ENCODE results near the gene KCNAB1.

Gene KCNAB1

DNA sequence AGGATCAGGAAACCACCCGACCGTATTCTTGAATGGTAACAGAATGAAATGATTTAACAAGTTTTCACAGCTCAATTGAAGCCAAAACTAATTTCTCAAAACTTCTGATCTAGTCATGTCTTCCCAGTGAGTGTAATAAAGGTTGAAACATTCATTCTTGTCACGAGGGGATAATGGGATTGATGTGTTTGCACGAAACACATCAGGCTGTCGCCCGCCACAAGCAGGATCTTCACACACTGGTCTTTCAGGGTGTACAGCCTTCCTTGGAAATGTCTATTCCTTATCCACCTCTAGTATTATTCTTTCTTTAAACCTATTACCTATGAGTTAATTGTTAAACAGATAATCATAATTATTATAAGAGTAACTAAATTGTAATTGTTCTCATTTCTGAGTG lies 94.3 kb downstream of the KCNAB1 start:
- H3K36me3 ChIP-seq = no peaks in the 10 kb centered on the region
- H3K4me1 ChIP-seq = peaks cover 0 to 82% (median 4%) of the 10 kb centered on the region in 4 donors
- H3K27me3 ChIP-seq = no peaks in the 10 kb centered on the region
- H3K4me3 ChIP-seq = no peak overlapping the region
- no peak for DNase-seq
- TF ChIP-seq, protein P1, sequence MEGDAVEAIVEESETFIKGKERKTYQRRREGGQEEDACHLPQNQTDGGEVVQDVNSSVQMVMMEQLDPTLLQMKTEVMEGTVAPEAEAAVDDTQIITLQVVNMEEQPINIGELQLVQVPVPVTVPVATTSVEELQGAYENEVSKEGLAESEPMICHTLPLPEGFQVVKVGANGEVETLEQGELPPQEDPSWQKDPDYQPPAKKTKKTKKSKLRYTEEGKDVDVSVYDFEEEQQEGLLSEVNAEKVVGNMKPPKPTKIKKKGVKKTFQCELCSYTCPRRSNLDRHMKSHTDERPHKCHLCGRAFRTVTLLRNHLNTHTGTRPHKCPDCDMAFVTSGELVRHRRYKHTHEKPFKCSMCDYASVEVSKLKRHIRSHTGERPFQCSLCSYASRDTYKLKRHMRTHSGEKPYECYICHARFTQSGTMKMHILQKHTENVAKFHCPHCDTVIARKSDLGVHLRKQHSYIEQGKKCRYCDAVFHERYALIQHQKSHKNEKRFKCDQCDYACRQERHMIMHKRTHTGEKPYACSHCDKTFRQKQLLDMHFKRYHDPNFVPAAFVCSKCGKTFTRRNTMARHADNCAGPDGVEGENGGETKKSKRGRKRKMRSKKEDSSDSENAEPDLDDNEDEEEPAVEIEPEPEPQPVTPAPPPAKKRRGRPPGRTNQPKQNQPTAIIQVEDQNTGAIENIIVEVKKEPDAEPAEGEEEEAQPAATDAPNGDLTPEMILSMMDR (IDR thresholded peaks at IDR 0.05) = no peak
- H3K27ac ChIP-seq = no peak overlapping the region
- intact Hi-C loops (cut with DNase I; ENCODE audit: low total_unique reads) = no loop called here
- no peaks in the 10 kb centered on the region for H3K9me3 ChIP-seq

DNA sequence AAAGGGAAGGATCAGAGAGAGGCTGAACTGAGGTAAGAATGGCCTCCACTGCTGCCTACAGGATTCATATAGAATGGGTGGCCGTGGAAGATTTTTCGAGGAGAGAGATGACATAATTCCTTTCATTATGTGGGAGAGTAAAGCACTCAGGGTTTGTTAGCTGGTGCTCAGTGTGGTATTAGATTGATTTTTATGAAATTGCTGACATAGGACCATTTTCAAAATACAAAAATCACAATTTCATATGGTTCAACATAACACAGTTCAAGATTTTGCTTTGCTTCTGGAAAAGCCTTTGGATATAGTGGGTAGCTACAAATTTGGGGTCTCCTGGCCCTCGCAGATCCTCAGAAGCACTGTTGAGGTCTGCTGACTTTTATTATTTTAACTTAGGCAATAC lies 95.4 kb downstream of the KCNAB1 start:
- H3K4me1 ChIP-seq = peaks cover 0 to 72% (median 0%) of the 10 kb centered on the region in 4 donors
- H3K9me3 ChIP-seq = no peaks in the 10 kb centered on the region
- H3K27me3 ChIP-seq = no peaks in the 10 kb centered on the region
- intact Hi-C loops (cut with DNase I; ENCODE audit: low total_unique reads) = no loop called here
- no peak overlapping the region for H3K4me3 ChIP-seq
- TF ChIP-seq, protein P1 (IDR thresholded peaks at IDR 0.05) = no peak
- no peak overlapping the region for H3K27ac ChIP-seq
- H3K36me3 ChIP-seq = no peaks in the 10 kb centered on the region
- DNase-seq = no peak

DNA sequence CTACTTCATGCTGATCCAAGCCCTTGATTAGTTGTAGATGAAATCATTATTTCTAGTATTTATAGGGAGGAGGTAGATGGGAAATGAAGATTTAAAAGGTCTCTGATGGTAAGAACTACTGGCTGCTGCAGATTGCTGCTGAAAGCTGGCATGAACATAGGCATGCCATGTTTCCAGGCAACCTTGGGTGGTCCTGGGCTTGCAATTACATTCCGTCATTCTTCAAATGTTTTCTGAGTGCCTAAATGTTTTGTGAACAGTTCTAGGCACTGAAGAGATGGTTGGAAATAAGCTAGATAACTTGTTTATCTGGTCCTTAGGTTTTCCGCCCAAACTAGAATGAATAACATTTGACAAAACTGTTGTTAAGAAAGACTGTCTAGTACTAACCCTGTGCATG lies 95.8 kb downstream of the KCNAB1 start:
- Histone ChIP-seq H3K27ac (no peak overlapping the region), H3K4me1 (peaks cover 0 to 68% (median 0%) of the 10 kb centered on the region in 4 donors), H3K27me3 (no peaks in the 10 kb centered on the region), H3K9me3 (no peaks in the 10 kb centered on the region), H3K4me3 (no peak overlapping the region), H3K36me3 (no peaks in the 10 kb centered on the region)
- TF ChIP-seq, protein P1 (IDR thresholded peaks at IDR 0.05) = no peak
- no peak for DNase-seq
- intact Hi-C loops (cut with DNase I; ENCODE audit: low total_unique reads) = no loop called here

DNA sequence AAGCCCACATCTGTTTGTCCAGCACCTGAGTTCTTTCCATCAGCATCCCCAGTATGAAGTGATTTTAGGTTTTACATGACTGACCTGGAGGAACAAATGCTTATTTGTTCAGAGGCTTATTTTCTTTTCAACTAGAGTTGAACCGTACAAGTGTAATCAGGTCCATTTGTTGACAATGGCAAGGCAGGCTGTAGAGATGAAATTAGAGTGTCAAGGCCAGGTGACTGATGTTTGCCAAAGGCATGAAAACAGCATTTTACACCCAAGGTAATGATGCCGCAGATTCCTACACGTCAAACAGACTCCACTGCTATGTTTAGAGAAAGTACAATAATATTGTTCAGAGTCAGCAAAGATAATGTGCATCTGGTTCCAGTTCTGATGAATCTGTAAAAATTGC lies 96.5 kb downstream of the KCNAB1 start:
- intact Hi-C loops (cut with DNase I; ENCODE audit: low total_unique reads) = no loop called here
- Histone ChIP-seq H3K4me3 (no peak overlapping the region), H3K9me3 (no peaks in the 10 kb centered on the region), H3K36me3 (no peaks in the 10 kb centered on the region), H3K4me1 (peaks cover 0 to 62% (median 0%) of the 10 kb centered on the region in 4 donors), H3K27me3 (no peaks in the 10 kb centered on the region), H3K27ac (no peak overlapping the region)
- TF ChIP-seq, protein P1 (IDR thresholded peaks at IDR 0.05) = no peak
- no peak for DNase-seq

DNA sequence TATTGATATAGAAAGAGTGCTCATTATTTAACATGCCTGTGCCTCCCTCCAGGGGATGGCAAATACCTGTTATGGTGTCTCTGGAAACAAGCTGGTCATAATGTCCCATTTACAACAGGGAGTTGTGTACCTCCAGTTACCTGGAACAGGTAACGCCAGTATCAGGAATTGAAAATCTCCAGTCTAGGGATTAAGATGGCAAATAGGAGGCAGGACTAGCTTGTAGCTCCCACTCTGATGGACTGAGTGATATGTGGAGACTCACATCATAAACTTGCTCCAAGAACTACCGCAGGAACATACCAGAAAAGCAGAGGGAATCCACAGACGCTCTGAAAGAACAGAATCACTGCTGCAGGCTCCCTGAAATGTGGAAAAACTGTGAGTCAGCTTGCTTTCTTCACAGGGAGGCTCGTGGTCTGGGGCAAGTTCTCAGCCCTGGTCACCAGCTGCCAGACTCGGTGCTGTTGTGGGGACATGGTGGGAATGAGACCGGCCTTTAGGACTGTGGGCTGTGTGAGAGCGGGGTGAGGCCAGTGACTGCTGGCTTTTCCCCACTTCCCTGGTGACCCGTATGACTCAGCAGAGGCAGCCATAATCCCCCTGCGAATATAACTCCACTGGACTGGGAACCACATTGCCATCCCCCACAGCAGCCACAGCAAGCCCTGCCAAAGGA lies 97.4 kb downstream of the KCNAB1 start:
- TF ChIP-seq, protein P1 (IDR thresholded peaks at IDR 0.05) = no peak

More for the DNA sequence above, 97.4 kb downstream of the KCNAB1 start:
- Histone ChIP-seq H3K27ac (no peak overlapping the region), H3K4me1 (peaks cover 0 to 52% (median 0%) of the 10 kb centered on the region in 4 donors), H3K9me3 (no peaks in the 10 kb centered on the region), H3K36me3 (no peaks in the 10 kb centered on the region), H3K27me3 (no peaks in the 10 kb centered on the region), H3K4me3 (no peak overlapping the region)
- DNase-seq = no peak
- intact Hi-C loops (cut with DNase I; ENCODE audit: low total_unique reads) = no loop called here

Data from tibial artery (tissue), 4 donors.